WTC11 (cell line): ENCODE measurements around the gene SAMD1. TPM values are rescaled to one million over a fixed set of nuclear protein-coding genes. Genes with fewer than 3 reads are reported as not detected.

Experiments used
- ATAC-seq: fragments of 200-7000 bp; cut with Tn5 transposase; 2 replicates; pipeline ENCODE4 v1.10.0; 2021; ENCODE audit warnings: mild to moderate bottlenecking, moderate library complexity
- CTCF ChIA-PET: fragments of 300-600 bp; sonication (Branson Sonifier 250); formaldehyde crosslinking; loops from one replicate; lab custom pipeline; 2021; ENCODE audit warnings: antibody characterized with exemption; lab: Charles Lee
- POLR2A ChIA-PET: fragments of 350-600 bp; sonication (Branson Sonifier 250); formaldehyde crosslinking; loops from one replicate; lab custom pipeline; 2021; ENCODE audit warnings: antibody characterized with exemption; lab: Charles Lee
- DNase-seq: peaks from one replicate; pipeline ENCODE4 v3.0.0; 2021; ENCODE audit warnings: low spot score
- H3K27ac Mint-ChIP-seq: 2 replicates; pipeline ENCODE4 v1.8.0; 2021; ENCODE audit warnings: mixed read lengths
- H3K27me3 Mint-ChIP-seq: 2 replicates; pipeline ENCODE4 v1.8.0; 2021; ENCODE audit warnings: low read depth, mild to moderate bottlenecking, moderate library complexity, mixed read lengths
- H3K36me3 Mint-ChIP-seq: 2 replicates; pipeline ENCODE4 v1.8.0; 2021; ENCODE audit warnings: mixed read lengths
- H3K4me1 Mint-ChIP-seq: 2 replicates; pipeline ENCODE4 v1.8.0; 2022; ENCODE audit warnings: mixed read lengths
- H3K4me3 Mint-ChIP-seq: 2 replicates; pipeline ENCODE4 v1.8.0; 2021; ENCODE audit warnings: mild to moderate bottlenecking, moderate library complexity, mixed read lengths
- H3K9me3 Mint-ChIP-seq: 2 replicates; pipeline ENCODE4 v1.8.0; 2021; ENCODE audit warnings: mixed read lengths
- CREB1 ChIP-seq: sonication (generic); formaldehyde crosslinking; IDR thresholded peaks from 2 replicates; pipeline ENCODE4 v1.8.0; 2023; ENCODE audit warnings: mild to moderate bottlenecking, missing genetic modification reagents
- ESRRA ChIP-seq: sonication (generic); formaldehyde crosslinking; IDR thresholded peaks from 2 replicates; pipeline ENCODE4 v1.8.1; 2022; ENCODE audit warnings: mild to moderate bottlenecking, missing genetic modification reagents, borderline replicate concordance
- FOXP1 ChIP-seq: sonication (generic); formaldehyde crosslinking; IDR thresholded peaks from 2 replicates; pipeline ENCODE4 v1.8.0; 2022; ENCODE audit warnings: missing genetic modification reagents, mild to moderate bottlenecking, moderate library complexity, borderline replicate concordance
- IRF2 ChIP-seq: sonication (generic); formaldehyde crosslinking; IDR thresholded peaks from 2 replicates; pipeline ENCODE4 v1.8.0; 2022; ENCODE audit warnings: low read depth, missing genetic modification reagents, borderline replicate concordance
- MXD4 ChIP-seq: fragments of 250-450 bp; sonication (Bioruptor Pico); IDR thresholded peaks from 2 replicates; pipeline ENCODE4 v1.8.0; 2021; ENCODE audit warnings: mild to moderate bottlenecking, moderate library complexity, borderline replicate concordance
- NR2C2 ChIP-seq: sonication (generic); formaldehyde crosslinking; IDR thresholded peaks from 2 replicates; pipeline ENCODE4 v1.8.0; 2022; ENCODE audit warnings: mild to moderate bottlenecking, missing genetic modification reagents
- OVOL2 ChIP-seq: fragments of 250-450 bp; sonication (Bioruptor Pico); IDR thresholded peaks from 2 replicates; pipeline ENCODE4 v1.9.0; 2021; ENCODE audit warnings: mild to moderate bottlenecking, borderline replicate concordance
- PRRX2 ChIP-seq: fragments of 250-450 bp; sonication (Bioruptor Pico); IDR thresholded peaks from 2 replicates; pipeline ENCODE4 v1.8.0; 2021; ENCODE audit warnings: mild to moderate bottlenecking
- RELA ChIP-seq: sonication (generic); formaldehyde crosslinking; IDR thresholded peaks from 2 replicates; pipeline ENCODE4 v1.8.1; 2022; ENCODE audit warnings: missing genetic modification reagents, mild to moderate bottlenecking, borderline replicate concordance
- TEAD4 ChIP-seq: sonication (generic); formaldehyde crosslinking; IDR thresholded peaks from 2 replicates; pipeline ENCODE4 v1.8.0; 2022; ENCODE audit warnings: mild to moderate bottlenecking, missing genetic modification reagents
- TP53 ChIP-seq: sonication (generic); formaldehyde crosslinking; IDR thresholded peaks from 2 replicates; pipeline ENCODE4 v1.8.1; 2023; ENCODE audit warnings: mild to moderate bottlenecking, missing genetic modification reagents
- ZNF121 ChIP-seq: sonication (generic); formaldehyde crosslinking; IDR thresholded peaks from 2 replicates; pipeline ENCODE4 v1.8.0; 2023; ENCODE audit warnings: missing genetic modification reagents
- total RNA-seq: library from RNA; stranded (reverse); gene quantifications from 3 replicates; pipeline ENCODE4 v1.2.3, GENCODE V29; 2021
- TF ChIP-seq, protein P1 (sequence below): sonication (generic); formaldehyde crosslinking; IDR thresholded peaks from 2 replicates; pipeline ENCODE4 v1.8.1; 2023; ENCODE audit warnings: mild to moderate bottlenecking, moderate library complexity, missing genetic modification reagents
- TF ChIP-seq, protein P2 (sequence below): sonication (generic); formaldehyde crosslinking; IDR thresholded peaks from 2 replicates; pipeline ENCODE4 v1.8.1; 2023; ENCODE audit warnings: mild to moderate bottlenecking, missing genetic modification reagents, moderate library complexity
- TF ChIP-seq, protein P3 (sequence below): sonication (generic); formaldehyde crosslinking; conservative IDR thresholded peaks from 2 replicates; pipeline ENCODE4 v1.8.1; 2022; ENCODE audit warnings: mild to moderate bottlenecking, missing genetic modification reagents
- TF ChIP-seq, protein P4 (sequence below): sonication (generic); formaldehyde crosslinking; IDR thresholded peaks from 2 replicates; pipeline ENCODE4 v1.8.0; 2022; ENCODE audit warnings: mild to moderate bottlenecking, missing genetic modification reagents
- TF ChIP-seq, protein P5 (sequence below): sonication (generic); formaldehyde crosslinking; IDR thresholded peaks from 2 replicates; pipeline ENCODE4 v1.8.1; 2022; ENCODE audit warnings: missing genetic modification reagents, borderline replicate concordance

SAMD1 gene
- total RNA-seq, 1 experiment from 2014 or later, result 116 TPM

DNA sequence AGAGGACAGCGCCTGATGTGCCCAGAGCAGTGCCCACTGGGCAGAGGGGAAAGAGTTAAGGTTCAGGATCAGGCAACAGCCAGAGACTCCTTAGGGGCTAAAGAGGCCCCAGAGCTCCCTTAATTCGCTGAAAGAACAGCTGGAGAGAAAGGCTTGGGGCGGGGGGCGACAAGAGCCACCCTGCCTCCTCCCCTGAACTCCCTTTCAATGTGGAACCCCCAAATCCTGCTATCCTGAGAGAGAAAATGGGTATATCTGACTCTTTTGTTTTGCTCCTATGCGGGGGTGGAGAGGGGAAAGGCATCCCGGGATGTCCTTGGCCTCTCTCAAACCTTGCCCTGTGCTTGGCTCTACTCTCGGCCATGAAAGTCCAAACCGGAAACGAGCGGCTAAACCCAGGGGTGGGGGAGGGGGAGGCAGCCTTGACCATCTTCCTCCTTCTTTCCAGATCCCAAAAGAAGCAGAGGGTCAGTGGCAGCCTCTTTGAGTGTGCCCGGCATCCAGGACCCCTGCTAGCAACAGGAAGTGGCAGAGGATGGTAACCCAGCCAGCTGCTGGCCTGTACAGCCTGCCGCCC lies 22.3 kb upstream of the SAMD1 start:
- H3K4me3 Mint-ChIP-seq, result no peak overlapping the region; the same call in 1 of the 2 replicates
- CTCF ChIA-PET, result interaction anchor here (0.7 to 4.1 kb wide), 9 partner anchors 11 to 319 kb away, joined by 3 to 21 read pairs (median 3); partner anchors contain the start of genes ASF1B and C19orf67

DNA sequence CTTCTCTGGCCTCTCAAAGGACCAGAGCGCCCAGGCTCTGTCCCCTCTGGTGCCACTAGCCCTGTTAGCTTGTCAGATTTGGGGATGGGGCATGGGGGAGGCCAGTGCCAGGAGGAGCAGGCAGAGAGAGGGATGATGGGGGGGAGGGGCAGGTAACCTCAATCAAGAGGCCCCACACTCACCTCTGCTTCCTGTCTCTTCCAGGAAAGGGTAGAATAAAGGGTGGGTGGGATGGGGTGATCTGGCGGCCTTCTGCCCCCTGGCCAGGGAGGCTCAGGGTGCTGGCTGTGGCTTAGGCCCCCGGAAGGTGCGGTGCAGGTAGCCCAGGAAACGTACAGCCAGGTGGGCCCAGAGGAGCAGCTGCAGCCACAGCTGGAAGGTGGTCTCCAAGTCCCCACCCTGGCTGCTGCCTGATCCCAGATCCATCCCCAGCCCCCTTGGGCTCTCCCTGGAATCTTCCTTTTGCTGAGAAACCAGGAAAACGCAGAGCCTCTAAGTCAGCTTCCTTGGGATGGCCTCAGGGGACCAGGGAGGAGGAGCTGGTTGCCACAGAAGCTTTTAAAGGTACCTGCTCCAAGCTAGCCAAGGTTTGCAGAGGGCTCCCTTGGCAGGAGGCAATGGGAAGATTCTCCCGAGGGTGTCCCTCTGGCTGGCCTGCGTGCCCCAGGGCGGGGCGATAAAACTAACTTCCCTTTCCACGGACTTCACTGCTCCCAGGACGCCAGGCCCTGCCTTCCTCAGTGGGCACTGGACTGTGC lies 21.7 kb upstream of the SAMD1 start:
- Mint-ChIP-seq H3K4me3 (no peak overlapping the region; the same call in 1 of the 2 replicates), H3K4me1 (peaks cover 32% of the 10 kb centered on the region), H3K27ac (no peak overlapping the region), H3K9me3 (no peaks in the 10 kb centered on the region), H3K36me3 (no peaks in the 10 kb centered on the region), H3K27me3 (0 out of 2 replicates have a peak, but pooled peaks cover 7% of the 10 kb centered on the region)
- ATAC-seq (no peak), DNase-seq (no peak)
- ChIA-PET POLR2A (interaction anchor here (0.6 to 1.0 kb wide), 2 partner anchors 25 to 225 kb away, joined by 3 to 4 read pairs; no protein-coding TSS in a partner anchor), CTCF (interaction anchor here (0.6 to 4.1 kb wide), 12 partner anchors 9 to 368 kb away, joined by 3 to 21 read pairs (median 3); partner anchors contain the start of genes ASF1B and C19orf67)
- TF ChIP-seq, protein P1, sequence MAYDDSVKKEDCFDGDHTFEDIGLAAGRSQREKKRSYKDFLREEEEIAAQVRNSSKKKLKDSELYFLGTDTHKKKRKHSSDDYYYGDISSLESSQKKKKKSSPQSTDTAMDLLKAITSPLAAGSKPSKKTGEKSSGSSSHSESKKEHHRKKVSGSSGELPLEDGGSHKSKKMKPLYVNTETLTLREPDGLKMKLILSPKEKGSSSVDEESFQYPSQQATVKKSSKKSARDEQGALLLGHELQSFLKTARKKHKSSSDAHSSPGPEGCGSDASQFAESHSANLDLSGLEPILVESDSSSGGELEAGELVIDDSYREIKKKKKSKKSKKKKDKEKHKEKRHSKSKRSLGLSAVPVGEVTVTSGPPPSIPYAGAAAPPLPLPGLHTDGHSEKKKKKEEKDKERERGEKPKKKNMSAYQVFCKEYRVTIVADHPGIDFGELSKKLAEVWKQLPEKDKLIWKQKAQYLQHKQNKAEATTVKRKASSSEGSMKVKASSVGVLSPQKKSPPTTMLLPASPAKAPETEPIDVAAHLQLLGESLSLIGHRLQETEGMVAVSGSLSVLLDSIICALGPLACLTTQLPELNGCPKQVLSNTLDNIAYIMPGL, result no peak
- TF ChIP-seq TEAD4 (CRISPR knock-in tag) (no peak), NR2C2 (CRISPR knock-in tag) (no peak), FOXP1 (CRISPR knock-in tag) (no peak), TP53 (CRISPR knock-in tag) (no peak), OVOL2 (CRISPR knock-in tag) (no peak), PRRX2 (CRISPR knock-in tag) (no peak), MXD4 (CRISPR knock-in tag) (no peak), RELA (no peak)
- TF ChIP-seq, protein P2, sequence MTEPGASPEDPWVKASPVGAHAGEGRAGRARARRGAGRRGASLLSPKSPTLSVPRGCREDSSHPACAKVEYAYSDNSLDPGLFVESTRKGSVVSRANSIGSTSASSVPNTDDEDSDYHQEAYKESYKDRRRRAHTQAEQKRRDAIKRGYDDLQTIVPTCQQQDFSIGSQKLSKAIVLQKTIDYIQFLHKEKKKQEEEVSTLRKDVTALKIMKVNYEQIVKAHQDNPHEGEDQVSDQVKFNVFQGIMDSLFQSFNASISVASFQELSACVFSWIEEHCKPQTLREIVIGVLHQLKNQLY, result no peak
- TF ChIP-seq, protein P3, sequence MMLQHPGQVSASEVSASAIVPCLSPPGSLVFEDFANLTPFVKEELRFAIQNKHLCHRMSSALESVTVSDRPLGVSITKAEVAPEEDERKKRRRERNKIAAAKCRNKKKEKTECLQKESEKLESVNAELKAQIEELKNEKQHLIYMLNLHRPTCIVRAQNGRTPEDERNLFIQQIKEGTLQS (CRISPR knock-in tag), result no peak

More for the DNA sequence above, 22.3 kb upstream of the SAMD1 start:
- Mint-ChIP-seq H3K36me3 (no peaks in the 10 kb centered on the region), H3K27ac (no peak overlapping the region), H3K4me1 (peaks cover 32% of the 10 kb centered on the region), H3K9me3 (no peaks in the 10 kb centered on the region), H3K27me3 (0 out of 2 replicates have a peak, but pooled peaks cover 7% of the 10 kb centered on the region)
- DNase-seq, result no peak
- ATAC-seq, result no peak
- TF ChIP-seq ESRRA, result no peak
- TF ChIP-seq, protein P4, sequence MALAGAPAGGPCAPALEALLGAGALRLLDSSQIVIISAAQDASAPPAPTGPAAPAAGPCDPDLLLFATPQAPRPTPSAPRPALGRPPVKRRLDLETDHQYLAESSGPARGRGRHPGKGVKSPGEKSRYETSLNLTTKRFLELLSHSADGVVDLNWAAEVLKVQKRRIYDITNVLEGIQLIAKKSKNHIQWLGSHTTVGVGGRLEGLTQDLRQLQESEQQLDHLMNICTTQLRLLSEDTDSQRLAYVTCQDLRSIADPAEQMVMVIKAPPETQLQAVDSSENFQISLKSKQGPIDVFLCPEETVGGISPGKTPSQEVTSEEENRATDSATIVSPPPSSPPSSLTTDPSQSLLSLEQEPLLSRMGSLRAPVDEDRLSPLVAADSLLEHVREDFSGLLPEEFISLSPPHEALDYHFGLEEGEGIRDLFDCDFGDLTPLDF (CRISPR knock-in tag), result no peak
- no peak for TF ChIP-seq OVOL2 (CRISPR knock-in tag)
- TF ChIP-seq, protein P5, sequence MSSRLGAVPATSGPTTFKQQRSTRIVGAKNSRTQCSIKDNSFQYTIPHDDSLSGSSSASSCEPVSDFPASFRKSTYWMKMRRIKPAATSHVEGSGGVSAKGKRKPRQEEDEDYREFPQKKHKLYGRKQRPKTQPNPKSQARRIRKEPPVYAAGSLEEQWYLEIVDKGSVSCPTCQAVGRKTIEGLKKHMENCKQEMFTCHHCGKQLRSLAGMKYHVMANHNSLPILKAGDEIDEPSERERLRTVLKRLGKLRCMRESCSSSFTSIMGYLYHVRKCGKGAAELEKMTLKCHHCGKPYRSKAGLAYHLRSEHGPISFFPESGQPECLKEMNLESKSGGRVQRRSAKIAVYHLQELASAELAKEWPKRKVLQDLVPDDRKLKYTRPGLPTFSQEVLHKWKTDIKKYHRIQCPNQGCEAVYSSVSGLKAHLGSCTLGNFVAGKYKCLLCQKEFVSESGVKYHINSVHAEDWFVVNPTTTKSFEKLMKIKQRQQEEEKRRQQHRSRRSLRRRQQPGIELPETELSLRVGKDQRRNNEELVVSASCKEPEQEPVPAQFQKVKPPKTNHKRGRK, result no peak
- POLR2A ChIA-PET, result no interaction called here

DNA sequence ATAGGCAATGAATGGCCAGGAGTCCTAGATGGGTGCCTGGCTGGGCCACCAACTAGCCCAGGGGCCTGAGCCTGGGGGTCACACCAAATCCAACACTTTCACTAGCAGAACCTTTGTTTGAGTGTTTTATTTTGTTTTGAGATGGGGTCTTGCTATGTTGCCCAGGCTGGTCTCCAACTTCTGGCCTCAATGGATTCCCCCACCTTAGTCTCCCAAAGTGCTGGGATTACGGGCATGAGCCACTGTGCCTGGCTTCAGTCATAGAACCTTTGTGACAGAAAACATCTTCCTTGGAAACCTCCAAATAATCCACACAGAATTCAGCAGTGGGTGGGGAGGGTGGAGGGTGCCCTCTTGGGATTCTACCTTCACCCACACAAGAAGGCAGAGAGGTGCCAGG lies 20.9 kb upstream of the SAMD1 start:
- ChIA-PET POLR2A (interaction anchor here (0.6 to 1.0 kb wide), 2 partner anchors 25 to 226 kb away, joined by 3 to 4 read pairs; no protein-coding TSS in a partner anchor), CTCF (interaction anchor here (0.6 to 4.1 kb wide), 8 partner anchors 8 to 302 kb away, joined by 3 to 21 read pairs (median 3); partner anchors contain the start of genes ASF1B and C19orf67)
- ATAC-seq (no peak), DNase-seq (no peak)
- H3K9me3 Mint-ChIP-seq, result no peaks in the 10 kb centered on the region
- H3K4me3 Mint-ChIP-seq, result no peak overlapping the region
- H3K4me1 Mint-ChIP-seq, result peaks cover 28% of the 10 kb centered on the region
- no peaks in the 10 kb centered on the region for H3K36me3 Mint-ChIP-seq
- H3K27ac Mint-ChIP-seq, result no peak overlapping the region
- H3K27me3 Mint-ChIP-seq, result 0 out of 2 replicates have a peak, but pooled peaks cover 5% of the 10 kb centered on the region
- TF ChIP-seq ZNF121 (CRISPR knock-in tag), result peak; percentile 88; the same call in 1 of the 2 replicates
- TF ChIP-seq IRF2 (CRISPR knock-in tag), result no peak
- no peak for TF ChIP-seq CREB1 (CRISPR knock-in tag)
